SK-N-MC (cell line): ENCODE results near the gene PNLIPRP1.

Experiments used
- DNase-seq: peaks from one replicate; pipeline ENCODE4 v3.0.0-alpha.2; 2011; ENCODE audit warnings: low read depth, low spot score
- H3K27ac ChIP-seq: fragments of 200-600 bp; sonication (generic); 2 replicates; pipeline ENCODE4 v1.5.1; 2016; ENCODE audit warnings: mixed run types
- H3K36me3 ChIP-seq: fragments of 200-600 bp; sonication (generic); 2 replicates; pipeline ENCODE4 v1.6.1; 2017; ENCODE audit warnings: antibody characterized with exemption, low read length, mixed read lengths; ENCODE audit not compliant: insufficient read depth
- H3K4me3 ChIP-seq: fragments of 200-600 bp; sonication (generic); 2 replicates; pipeline ENCODE4 v1.5.1; 2016
- H3K9ac ChIP-seq: fragments of 200-600 bp; sonication (generic); 2 replicates; pipeline ENCODE4 v1.8.0; 2017; ENCODE audit warnings: mixed run types, mixed read lengths; ENCODE audit not compliant: insufficient read length
- H3K9me3 ChIP-seq: fragments of 200-600 bp; sonication (generic); 2 replicates; pipeline ENCODE4 v1.6.1; 2017; ENCODE audit warnings: low read depth, mild to moderate bottlenecking, antibody characterized with exemption, low read length, moderate library complexity, mixed read lengths
- EZH2 ChIP-seq: fragments of 200-600 bp; sonication (generic); IDR thresholded peaks from one replicate; pipeline ENCODE4 v1.6.1; 2017; ENCODE audit warnings: antibody characterized with exemption
- FOXP2 ChIP-seq: optimal IDR thresholded peaks from 2 replicates; pipeline ENCODE3; 2011; ENCODE audit warnings: mild to moderate bottlenecking, moderate library complexity; ENCODE audit not compliant: insufficient read depth; ENCODE audit errors: extremely low read length, control extremely low read depth
- POLR2AphosphoS5 ChIP-seq: IDR thresholded peaks from 2 replicates; pipeline ENCODE4 v1.6.1; 2012; ENCODE audit warnings: mild to moderate bottlenecking, low read depth, low read length, borderline replicate concordance

PNLIPRP1 gene

GRCh38 chr10:116631871-116632295 lies 41.1 kb downstream of the PNLIPRP1 start:
- Histone ChIP-seq H3K27ac (no peak overlapping the region), H3K9ac (no peak overlapping the region), H3K9me3 (no peaks in the 10 kb centered on the region), H3K4me3 (no peak overlapping the region), H3K36me3 (no peaks in the 10 kb centered on the region)
- DNase-seq, result no peak
- TF ChIP-seq FOXP2 (no peak), EZH2 (no peak), POLR2AphosphoS5 (no peak)

GRCh38 chr10:116632596-116633215 lies 41.9 kb downstream of the PNLIPRP1 start:
- no peak for TF ChIP-seq POLR2AphosphoS5
- no peak for TF ChIP-seq EZH2
- no peak for TF ChIP-seq FOXP2
- Histone ChIP-seq H3K27ac (no peak overlapping the region), H3K9ac (no peak overlapping the region), H3K36me3 (no peaks in the 10 kb centered on the region), H3K4me3 (no peak overlapping the region), H3K9me3 (no peaks in the 10 kb centered on the region)
- no peak for DNase-seq

GRCh38 chr10:116633216-116633600 lies 42.4 kb downstream of the PNLIPRP1 start:
- H3K27ac ChIP-seq, result no peak overlapping the region
- H3K36me3 ChIP-seq, result no peaks in the 10 kb centered on the region
- no peaks in the 10 kb centered on the region for H3K9me3 ChIP-seq
- H3K4me3 ChIP-seq, result no peak overlapping the region
- no peak for DNase-seq
- no peak overlapping the region for H3K9ac ChIP-seq
- TF ChIP-seq EZH2 (no peak), POLR2AphosphoS5 (no peak), FOXP2 (no peak)

GRCh38 chr10:116634126-116634975 lies 43.6 kb downstream of the PNLIPRP1 start:
- H3K9ac ChIP-seq, result no peak overlapping the region
- no peak for TF ChIP-seq POLR2AphosphoS5
- no peak for TF ChIP-seq FOXP2
- no peak for TF ChIP-seq EZH2
- H3K9me3 ChIP-seq, result no peaks in the 10 kb centered on the region
- no peak for DNase-seq
- no peak overlapping the region for H3K27ac ChIP-seq
- no peak overlapping the region for H3K4me3 ChIP-seq
- no peaks in the 10 kb centered on the region for H3K36me3 ChIP-seq

GRCh38 chr10:116636385-116636784 lies 45.6 kb downstream of the PNLIPRP1 start:
- no peak for TF ChIP-seq EZH2
- TF ChIP-seq POLR2AphosphoS5, result no peak
- no peak for TF ChIP-seq FOXP2
- H3K27ac ChIP-seq, result no peak overlapping the region
- no peaks in the 10 kb centered on the region for H3K9me3 ChIP-seq
- no peak for DNase-seq
- no peak overlapping the region for H3K9ac ChIP-seq
- no peak overlapping the region for H3K4me3 ChIP-seq
- no peaks in the 10 kb centered on the region for H3K36me3 ChIP-seq

GRCh38 chr10:116636976-116637375 lies 46.2 kb downstream of the PNLIPRP1 start:
- H3K9me3 ChIP-seq, result no peaks in the 10 kb centered on the region
- no peaks in the 10 kb centered on the region for H3K36me3 ChIP-seq
- H3K4me3 ChIP-seq, result no peak overlapping the region
- H3K27ac ChIP-seq, result no peak overlapping the region
- TF ChIP-seq POLR2AphosphoS5 (no peak), FOXP2 (no peak), EZH2 (no peak)
- no peak overlapping the region for H3K9ac ChIP-seq
- no peak for DNase-seq

GRCh38 chr10:116637830-116638229 lies 47.1 kb downstream of the PNLIPRP1 start:
- TF ChIP-seq EZH2 (no peak), FOXP2 (no peak), POLR2AphosphoS5 (no peak)
- no peak overlapping the region for H3K9ac ChIP-seq
- no peak overlapping the region for H3K27ac ChIP-seq
- H3K36me3 ChIP-seq, result no peaks in the 10 kb centered on the region
- DNase-seq, result no peak
- H3K4me3 ChIP-seq, result no peak overlapping the region
- no peaks in the 10 kb centered on the region for H3K9me3 ChIP-seq

- Histone ChIP-seq H3K4me3 (no peak overlapping the region), H3K27ac (no peak overlapping the region), H3K9me3 (no peaks in the 10 kb centered on the region), H3K9ac (no peak overlapping the region), H3K36me3 (no peaks in the 10 kb centered on the region)
- no peak for DNase-seq
- TF ChIP-seq POLR2AphosphoS5 (no peak), EZH2 (no peak)
These were observed 55.7 kb downstream of the PNLIPRP1 start for GRCh38 chr10:116646502-116646901.
